Activated gamma-delta T cell treated with anti-CD3 and anti-CD28 coated beads, Interleukin-2, amount 50 U/mL, for 16 hours (primary cell): ENCODE data around the gene FRAS1.
"Not testable (repeated sequence)": the region's sequence is repeated elsewhere in the genome, so short reads cannot be mapped to it uniquely, and the experiment has no call there.

Experiments
- DNase-seq: peaks from one replicate; pipeline ENCODE4 v3.0.0-alpha.2; 2020; ENCODE audit warnings: low read depth

FRAS1 gene

GRCh38 chr4:78441756-78442155, 384.6 kb downstream of the FRAS1 start:
- DNase-seq = no peak

DNA sequence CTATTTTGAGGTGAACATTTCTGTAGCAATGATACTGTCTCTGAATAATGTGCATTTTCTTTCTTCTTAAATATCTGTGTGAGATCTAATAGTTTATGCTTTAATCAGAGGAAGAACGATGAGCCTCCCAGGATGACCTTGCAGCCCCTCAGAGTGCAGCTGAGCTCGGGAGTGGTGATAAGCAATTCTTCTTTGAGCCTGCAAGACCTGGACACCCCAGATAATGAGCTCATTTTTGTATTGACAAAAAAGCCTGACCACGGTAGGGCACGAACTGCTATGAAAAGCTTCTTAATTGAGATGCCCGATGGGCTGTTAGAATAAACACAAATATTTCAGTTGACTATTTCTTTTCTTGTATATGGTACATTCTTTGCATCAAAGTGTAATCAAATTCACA, 389.5 kb downstream of the FRAS1 start:
- no peak for DNase-seq

- no peak for DNase-seq
Observed at GRCh38 chr4:78451407-78451806, 394.3 kb downstream of the FRAS1 start.

GRCh38 chr4:78454016-78454415, 396.9 kb downstream of the FRAS1 start:
- DNase-seq = no peak

DNA sequence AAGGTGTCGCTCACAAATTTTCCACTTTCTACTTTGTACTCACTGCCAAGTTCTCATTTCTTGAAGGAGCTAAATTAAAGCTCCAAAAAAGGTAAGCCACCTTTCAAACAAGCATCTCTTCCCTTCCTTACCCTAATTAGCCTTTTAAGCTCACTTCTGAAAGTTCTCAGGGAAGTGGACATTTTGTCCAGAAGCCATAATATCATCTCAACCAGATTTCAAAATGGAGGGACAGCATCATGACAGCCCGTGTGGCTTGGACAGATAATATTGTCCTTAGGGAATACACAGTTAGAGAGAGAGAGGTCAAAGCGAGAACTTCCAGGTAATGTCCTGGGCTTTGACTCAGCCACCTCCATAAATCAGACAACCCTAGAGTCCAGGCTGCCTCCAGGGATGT, 400.6 kb downstream of the FRAS1 start:
- DNase-seq = no peak

GRCh38 chr4:78459327-78459726, 402.2 kb downstream of the FRAS1 start:
- no peak for DNase-seq

GRCh38 chr4:78460368-78460767, 403.2 kb downstream of the FRAS1 start:
- DNase-seq = no peak

- no peak for DNase-seq
Observed at GRCh38 chr4:78464265-78464664, 407.1 kb downstream of the FRAS1 start.

GRCh38 chr4:78467223-78467622, 410.1 kb downstream of the FRAS1 start:
- not testable (repeated sequence) for DNase-seq

DNA sequence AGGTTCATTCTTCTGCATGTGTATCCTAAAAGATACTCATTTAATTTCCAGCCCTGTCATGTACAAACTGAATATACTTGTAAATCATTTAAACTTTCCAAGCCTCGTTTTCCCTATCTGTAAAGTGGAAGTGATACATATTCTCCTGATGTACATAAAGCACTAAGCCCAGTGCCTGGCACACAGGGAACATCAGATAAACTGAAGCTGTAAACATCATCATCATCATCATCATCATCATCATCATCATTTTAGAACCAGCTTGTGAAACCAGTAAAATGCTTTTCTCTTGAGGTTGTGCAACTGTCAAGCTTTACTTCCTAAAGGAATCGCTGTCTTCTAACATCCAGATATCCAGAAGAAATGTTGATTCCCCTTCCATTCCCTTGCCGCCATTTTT, 411.1 kb downstream of the FRAS1 start:
- DNase-seq = no peak

DNA sequence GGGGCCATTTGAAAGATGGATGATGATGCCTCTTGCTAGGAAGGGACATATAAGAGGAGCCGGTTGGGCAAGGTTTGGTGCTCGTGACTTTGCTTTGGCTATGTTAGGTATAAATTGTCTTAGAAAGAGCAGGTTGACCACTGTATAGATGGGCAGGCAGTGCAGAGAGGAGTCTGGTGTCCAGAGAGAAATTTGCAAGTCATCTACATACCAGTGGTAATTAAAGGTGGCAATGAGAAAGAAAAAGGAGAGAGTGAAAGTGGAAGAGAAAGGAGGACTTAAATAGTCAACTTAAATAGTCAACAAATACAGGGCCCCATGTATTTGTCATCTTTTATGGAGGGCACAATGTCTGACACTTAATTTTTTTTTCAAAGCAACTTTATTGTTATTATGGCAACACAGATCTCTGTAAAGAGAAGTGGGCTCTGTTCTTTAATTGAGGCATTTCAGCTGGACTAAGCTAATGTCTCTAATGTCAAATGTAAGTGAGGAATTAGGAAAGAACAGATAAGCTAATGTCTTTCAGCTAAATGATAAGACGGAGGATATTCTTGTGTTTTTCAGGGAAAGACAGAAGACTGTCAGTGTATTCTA, 419.1 kb downstream of the FRAS1 start:
- no peak for DNase-seq

- no peak for DNase-seq
Observed at GRCh38 chr4:78477276-78477675, 420.2 kb downstream of the FRAS1 start.

DNA sequence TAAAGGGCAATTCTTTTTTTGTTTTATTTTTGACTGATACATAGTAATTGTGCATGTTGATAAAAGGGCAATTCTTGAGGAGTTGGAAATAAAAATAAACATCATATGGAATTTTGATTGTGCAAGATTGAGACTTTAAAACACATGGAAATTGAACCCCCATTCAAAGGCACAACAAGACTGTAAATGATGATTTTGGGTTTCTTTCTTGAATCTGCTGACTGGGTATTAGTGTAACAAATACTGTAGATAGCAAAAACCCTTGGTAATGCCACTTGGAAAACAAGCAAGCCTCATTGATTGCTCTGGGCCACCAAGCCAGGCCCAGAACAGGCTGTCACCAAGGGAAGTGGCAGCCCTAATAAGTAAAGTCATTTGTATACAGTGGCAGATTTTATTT, 421.4 kb downstream of the FRAS1 start:
- DNase-seq = no peak

- DNase-seq = no peak
Observed at GRCh38 chr4:78480286-78480685, 423.2 kb downstream of the FRAS1 start.

- DNase-seq = no peak
Observed at GRCh38 chr4:78481180-78481579, 424.1 kb downstream of the FRAS1 start.

DNA sequence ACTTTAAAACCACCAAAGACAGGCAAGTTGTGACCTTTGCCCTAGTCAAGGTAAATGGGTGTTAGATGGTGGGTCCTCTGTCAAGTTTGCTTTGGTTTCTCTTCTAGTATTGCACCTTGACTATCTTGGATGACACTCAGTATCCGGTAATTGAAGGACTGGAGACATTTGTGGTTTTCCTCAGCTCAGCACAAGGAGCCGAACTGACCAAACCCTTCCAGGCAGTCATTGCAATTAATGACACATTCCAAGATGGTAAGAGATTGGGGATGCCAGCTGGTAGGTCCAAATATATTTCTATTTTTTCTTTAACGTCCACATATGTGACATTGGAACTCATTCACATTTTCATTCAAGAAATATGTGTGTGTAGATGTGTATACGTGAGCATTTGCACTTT, 425.2 kb downstream of the FRAS1 start:
- no peak for DNase-seq

GRCh38 chr4:78483811-78484210, 426.7 kb downstream of the FRAS1 start:
- DNase-seq = no peak

GRCh38 chr4:78484574-78484973, 427.5 kb downstream of the FRAS1 start:
- DNase-seq = no peak

DNA sequence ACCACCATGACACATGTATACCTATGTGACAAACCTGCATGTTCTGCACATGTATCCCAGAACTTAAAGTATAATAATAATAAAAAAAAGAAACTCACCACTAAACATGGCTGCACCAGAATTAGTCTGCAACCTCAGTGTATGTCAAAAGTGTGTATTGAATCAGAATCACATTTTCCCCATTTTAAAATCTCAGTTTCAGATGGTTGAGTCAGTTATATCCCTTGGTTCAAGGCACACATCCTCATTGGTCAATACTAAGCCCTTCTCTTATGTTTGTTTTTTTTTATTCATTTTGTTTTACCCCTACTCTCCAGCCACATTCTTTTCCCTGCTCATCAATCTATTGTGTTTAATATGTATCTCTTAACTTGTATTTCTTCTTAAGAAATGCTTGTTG, 436.6 kb downstream of the FRAS1 start:
- DNase-seq = no peak

DNA sequence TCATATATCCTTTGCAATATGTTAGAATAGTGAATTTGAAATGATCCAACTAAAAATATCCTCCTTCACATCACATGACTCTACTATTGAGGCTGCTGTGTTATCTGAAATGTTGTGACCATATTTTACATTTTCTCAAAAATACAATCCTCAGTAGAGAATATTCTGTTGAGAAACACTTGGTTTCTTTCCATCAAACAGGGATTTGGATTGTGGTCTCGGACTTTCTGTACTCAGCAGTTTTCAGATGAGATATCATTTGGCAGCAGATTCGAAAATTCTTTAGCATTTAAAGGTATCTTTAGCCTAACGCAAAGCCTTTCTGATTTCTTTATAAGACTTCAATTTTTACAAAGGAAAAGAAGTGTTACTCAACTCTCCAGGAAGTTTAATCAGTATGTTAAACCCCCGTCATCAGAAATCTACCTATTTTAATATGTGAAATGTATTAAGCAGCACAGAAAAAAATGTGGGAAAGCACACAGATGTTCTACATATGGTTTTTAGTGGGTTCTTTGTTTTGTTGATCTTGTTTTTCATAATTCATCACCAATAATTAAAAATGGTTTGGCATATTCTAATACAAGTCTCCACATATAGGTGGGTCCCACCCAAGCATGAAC, 439.0 kb downstream of the FRAS1 start:
- no peak for DNase-seq

GRCh38 chr4:78506260-78506659, 449.1 kb downstream of the FRAS1 start:
- DNase-seq = not testable (repeated sequence)

DNA sequence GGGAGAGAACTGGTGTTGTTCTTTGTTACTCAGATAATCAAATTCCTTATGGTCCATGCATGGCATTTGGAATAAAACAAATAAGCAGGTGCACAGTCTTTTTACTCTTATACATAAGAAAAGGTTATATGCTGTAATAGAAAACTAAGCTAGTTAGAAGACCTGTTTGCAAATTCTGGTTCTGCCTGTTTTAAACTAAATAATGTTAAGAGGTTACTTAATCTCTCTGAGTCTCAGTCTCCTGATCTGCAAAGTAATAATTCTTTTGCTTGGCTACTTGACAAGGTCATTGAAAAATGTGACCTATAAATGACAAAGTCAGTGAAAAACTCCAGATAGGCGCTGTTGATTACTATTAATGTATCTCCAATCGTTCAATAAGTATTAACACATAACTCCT, 451.9 kb downstream of the FRAS1 start:
- DNase-seq = no peak

DNA sequence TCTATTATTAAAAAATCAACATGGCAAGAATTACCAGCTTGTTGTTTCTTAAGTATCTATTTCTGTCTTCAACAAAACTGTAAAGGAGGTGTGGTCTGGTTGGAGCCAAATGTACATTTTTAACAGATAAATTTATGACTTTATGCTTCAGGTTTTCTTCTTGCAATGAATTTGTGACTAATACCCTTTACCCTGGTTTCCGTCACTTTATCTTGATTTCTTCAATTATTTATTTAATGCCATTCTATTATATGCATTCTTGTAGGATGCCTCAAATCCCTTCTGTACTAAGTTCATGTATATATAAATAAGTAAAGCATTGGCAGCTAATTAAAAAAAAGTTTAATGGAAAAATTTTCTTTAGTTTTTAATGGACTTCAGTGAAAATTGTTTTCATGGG, 453.0 kb downstream of the FRAS1 start:
- no peak for DNase-seq

DNA sequence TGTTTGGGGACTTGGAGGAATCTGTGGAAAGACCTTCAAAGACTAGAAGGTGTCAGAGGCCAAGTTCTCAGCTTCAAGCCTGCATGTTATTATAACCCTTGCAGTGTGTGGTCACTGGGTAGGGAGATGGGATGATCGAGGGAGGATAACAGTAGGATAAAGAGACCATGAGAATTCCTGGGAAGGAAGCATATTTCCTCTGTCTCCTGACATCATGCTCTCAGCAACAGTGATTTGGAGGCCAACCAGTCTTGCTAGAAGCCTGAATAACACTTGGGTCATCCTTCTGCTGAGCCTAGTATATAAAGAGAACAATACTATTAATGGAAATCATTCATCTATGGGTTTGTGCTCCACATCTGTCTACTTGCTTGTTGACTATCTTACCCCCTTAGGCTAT, 453.6 kb downstream of the FRAS1 start:
- no peak for DNase-seq
